ENCODE results near the gene PELI1. TPM values are rescaled to one million over a fixed set of nuclear protein-coding genes. Genes with fewer than 3 reads are reported as not detected.

The PELI1 gene
- total RNA-seq, 1 donor from 2014 or later, result 58.2 TPM

- DNase-seq (ENCODE audit: extremely low spot score, unreplicated experiment), result no peak
- no peak overlapping the region for H3K4me3 Mint-ChIP-seq
- peaks cover 5% of the 10 kb centered on the region for H3K9me3 Mint-ChIP-seq
- TF ChIP-seq, protein P1, sequence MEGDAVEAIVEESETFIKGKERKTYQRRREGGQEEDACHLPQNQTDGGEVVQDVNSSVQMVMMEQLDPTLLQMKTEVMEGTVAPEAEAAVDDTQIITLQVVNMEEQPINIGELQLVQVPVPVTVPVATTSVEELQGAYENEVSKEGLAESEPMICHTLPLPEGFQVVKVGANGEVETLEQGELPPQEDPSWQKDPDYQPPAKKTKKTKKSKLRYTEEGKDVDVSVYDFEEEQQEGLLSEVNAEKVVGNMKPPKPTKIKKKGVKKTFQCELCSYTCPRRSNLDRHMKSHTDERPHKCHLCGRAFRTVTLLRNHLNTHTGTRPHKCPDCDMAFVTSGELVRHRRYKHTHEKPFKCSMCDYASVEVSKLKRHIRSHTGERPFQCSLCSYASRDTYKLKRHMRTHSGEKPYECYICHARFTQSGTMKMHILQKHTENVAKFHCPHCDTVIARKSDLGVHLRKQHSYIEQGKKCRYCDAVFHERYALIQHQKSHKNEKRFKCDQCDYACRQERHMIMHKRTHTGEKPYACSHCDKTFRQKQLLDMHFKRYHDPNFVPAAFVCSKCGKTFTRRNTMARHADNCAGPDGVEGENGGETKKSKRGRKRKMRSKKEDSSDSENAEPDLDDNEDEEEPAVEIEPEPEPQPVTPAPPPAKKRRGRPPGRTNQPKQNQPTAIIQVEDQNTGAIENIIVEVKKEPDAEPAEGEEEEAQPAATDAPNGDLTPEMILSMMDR (conservative IDR thresholded peaks at IDR 0.05), result no peak
- peaks cover 30% of the 10 kb centered on the region for H3K4me1 Mint-ChIP-seq (ENCODE audit: unreplicated experiment)
- no peak overlapping the region for H3K27ac Mint-ChIP-seq
- H3K27me3 Mint-ChIP-seq, result no peaks in the 10 kb centered on the region
- peaks cover 15% of the 10 kb centered on the region for H3K36me3 Mint-ChIP-seq
Observed at GRCh38 chr2:64120008-64120407, 24.2 kb downstream of the PELI1 start.

- peaks cover 11% of the 10 kb centered on the region for H3K36me3 Mint-ChIP-seq
- DNase-seq (ENCODE audit: extremely low spot score, unreplicated experiment), result no peak
- H3K9me3 Mint-ChIP-seq, result peaks cover under 1% of the 10 kb centered on the region
- H3K4me3 Mint-ChIP-seq, result no peak overlapping the region
- TF ChIP-seq, protein P1 (conservative IDR thresholded peaks at IDR 0.05), result no peak
- peaks cover 36% of the 10 kb centered on the region for H3K4me1 Mint-ChIP-seq (ENCODE audit: unreplicated experiment)
- no peak overlapping the region for H3K27ac Mint-ChIP-seq
- H3K27me3 Mint-ChIP-seq, result no peaks in the 10 kb centered on the region
Observed at GRCh38 chr2:64119369-64119768, 24.9 kb downstream of the PELI1 start.

DNA sequence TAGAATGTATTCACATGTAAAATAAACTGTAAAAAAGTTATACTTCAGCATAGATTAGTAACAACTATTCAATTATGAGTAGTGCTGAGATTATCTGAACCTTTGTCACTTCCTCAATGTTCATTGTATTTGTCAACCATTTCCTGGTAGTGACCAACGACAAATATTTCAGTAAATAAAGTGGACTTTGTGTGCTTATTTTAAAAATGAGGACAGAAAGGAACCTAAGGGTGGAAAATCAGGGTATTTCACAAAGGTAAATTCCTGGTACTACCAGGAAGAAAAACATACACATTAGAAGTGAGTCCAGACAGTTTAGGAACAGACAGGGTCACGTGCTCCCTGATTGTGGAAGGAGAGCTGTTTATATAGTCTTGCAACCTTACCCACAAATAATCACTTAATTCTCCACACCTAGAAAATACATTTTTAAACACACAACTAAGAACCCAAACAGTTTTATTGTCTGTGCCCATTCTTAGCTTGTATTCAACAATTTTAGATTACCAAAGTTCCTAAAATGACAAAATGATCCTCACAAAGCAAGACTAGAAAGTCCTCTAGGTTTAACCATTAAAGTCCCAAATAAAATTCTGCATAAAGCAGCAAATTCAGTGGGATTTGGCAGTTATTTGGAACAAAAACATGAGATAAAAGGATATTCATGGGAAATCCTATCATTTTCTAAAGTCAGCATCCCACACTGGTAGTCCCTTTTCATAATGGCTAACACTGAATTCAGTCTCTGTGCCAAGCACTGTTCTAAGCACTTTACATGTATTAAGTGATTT lies 28.2 kb downstream of the PELI1 start:
- no peaks in the 10 kb centered on the region for H3K9me3 Mint-ChIP-seq
- peaks cover 40% of the 10 kb centered on the region for H3K4me1 Mint-ChIP-seq (ENCODE audit: unreplicated experiment)
- peak overlapping the region; percentile 84 for H3K27ac Mint-ChIP-seq
- H3K4me3 Mint-ChIP-seq, result no peak overlapping the region
- H3K36me3 Mint-ChIP-seq, result peaks cover 2% of the 10 kb centered on the region
- TF ChIP-seq, protein P1 (conservative IDR thresholded peaks at IDR 0.05), result no peak
- no peaks in the 10 kb centered on the region for H3K27me3 Mint-ChIP-seq
- DNase-seq (ENCODE audit: extremely low spot score, unreplicated experiment), result no peak

DNA sequence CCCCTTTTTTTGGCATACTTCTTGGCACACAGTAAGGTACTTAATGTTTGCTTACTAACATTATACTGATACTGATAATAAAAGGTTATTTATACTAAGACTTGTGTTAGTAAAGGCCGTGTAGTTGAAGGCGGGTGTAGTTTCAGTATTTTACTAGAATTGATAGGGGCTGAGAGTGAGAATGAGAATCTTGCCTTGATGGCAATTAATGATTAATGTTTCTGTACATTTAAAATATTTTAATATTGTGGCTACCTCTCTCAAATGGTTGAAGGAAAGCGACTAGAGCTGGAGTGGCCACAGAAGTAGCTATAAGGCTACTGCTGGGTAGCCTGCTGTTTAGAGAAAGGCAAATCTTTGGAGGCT lies 29.3 kb downstream of the PELI1 start:
- Mint-ChIP-seq H3K4me1 (ENCODE audit: unreplicated experiment) (peaks cover 39% of the 10 kb centered on the region), H3K9me3 (no peaks in the 10 kb centered on the region), H3K4me3 (no peak overlapping the region), H3K27me3 (no peaks in the 10 kb centered on the region), H3K36me3 (peaks cover 4% of the 10 kb centered on the region), H3K27ac (peak overlapping the region; percentile 14)
- DNase-seq (ENCODE audit: extremely low spot score, unreplicated experiment), result no peak
- TF ChIP-seq, protein P1 (conservative IDR thresholded peaks at IDR 0.05), result no peak

- Mint-ChIP-seq H3K36me3 (peaks cover 4% of the 10 kb centered on the region), H3K27ac (peak overlapping the region; percentile 14), H3K4me3 (no peak overlapping the region), H3K27me3 (no peaks in the 10 kb centered on the region), H3K9me3 (no peaks in the 10 kb centered on the region), H3K4me1 (ENCODE audit: unreplicated experiment) (peaks cover 41% of the 10 kb centered on the region)
- DNase-seq (ENCODE audit: extremely low spot score, unreplicated experiment), result no peak
- TF ChIP-seq, protein P1 (conservative IDR thresholded peaks at IDR 0.05), result no peak
Observed at GRCh38 chr2:64114063-64114911, 29.9 kb downstream of the PELI1 start.

All from type B pancreatic cell (in vitro differentiated cells).